Suprapubic skin (tissue), 4 donors: ENCODE results near the gene RAX. TPM values are rescaled to one million over a fixed set of nuclear protein-coding genes. Genes with fewer than 3 reads are reported as not detected.

Source experiments
- DNase-seq, 2 donors: peaks; one replicate each; pipeline ENCODE4 v3.0.0-alpha.2; 2019; ENCODE audit warnings: low spot score in 2 of 2
- H3K27ac ChIP-seq: fragments of 200-600 bp; sonication (generic); one replicate; pipeline ENCODE4 v1.5.1; 2019
- H3K27me3 ChIP-seq: fragments of 200-600 bp; sonication (generic); one replicate; pipeline ENCODE4 v1.5.1; 2019
- H3K36me3 ChIP-seq: fragments of 200-600 bp; sonication (generic); one replicate; pipeline ENCODE4 v1.5.1; 2019
- H3K4me1 ChIP-seq: fragments of 200-600 bp; sonication (generic); one replicate; pipeline ENCODE4 v1.5.1; 2019
- H3K4me3 ChIP-seq: fragments of 200-600 bp; sonication (generic); one replicate; pipeline ENCODE4 v1.5.1; 2019; ENCODE audit warnings: mild to moderate bottlenecking
- H3K9me3 ChIP-seq: fragments of 200-600 bp; sonication (generic); one replicate; pipeline ENCODE4 v1.5.1; 2019
- EP300 ChIP-seq: sonication (generic); formaldehyde crosslinking; IDR thresholded peaks from one replicate; pipeline ENCODE4 v1.6.1; 2017; ENCODE audit warnings: antibody characterized with exemption
- POLR2A ChIP-seq, 2 donors: fragments of 450-650 bp; IDR thresholded peaks; one replicate each; pipeline ENCODE4 v1.6.1; 2017; ENCODE audit warnings: antibody characterized with exemption in 2 of 2, mild to moderate bottlenecking in 2 of 2, moderate library complexity in 2 of 2
- POLR2AphosphoS5 ChIP-seq, 3 donors: sonication (generic); formaldehyde crosslinking; IDR thresholded peaks; one replicate each; pipeline ENCODE4 v1.6.1; 2017; ENCODE audit warnings: antibody characterized with exemption in 3 of 3
- WGBS: methylation state at CpG from one replicate; pipeline ENCODE4 v1.1.5; 2018; 5-methylcytosine and 5-hydroxymethylcytosine counted together
- total RNA-seq, 4 donors: library from RNA; depleted of rRNA; stranded (reverse); fragments of >200 nt; gene quantifications; one replicate each; pipeline ENCODE4 v1.1.0, GENCODE V29; 2016
- TF ChIP-seq, protein P1 (sequence below), 2 donors: fragments of 200-600 bp in 1 of 2; fragments of 450-650 bp in 1 of 2; sonication (generic) in 1 of 2; IDR thresholded peaks; one replicate each; pipeline ENCODE4 v1.5.1; 2016 to 2019; ENCODE audit warnings: antibody characterized with exemption in 2 of 2, mild to moderate bottlenecking in 1 of 2, moderate library complexity in 1 of 2

RAX gene
- total RNA-seq, 4 donors from 2014 or later: 0.18 TPM; not detected in 3

DNA sequence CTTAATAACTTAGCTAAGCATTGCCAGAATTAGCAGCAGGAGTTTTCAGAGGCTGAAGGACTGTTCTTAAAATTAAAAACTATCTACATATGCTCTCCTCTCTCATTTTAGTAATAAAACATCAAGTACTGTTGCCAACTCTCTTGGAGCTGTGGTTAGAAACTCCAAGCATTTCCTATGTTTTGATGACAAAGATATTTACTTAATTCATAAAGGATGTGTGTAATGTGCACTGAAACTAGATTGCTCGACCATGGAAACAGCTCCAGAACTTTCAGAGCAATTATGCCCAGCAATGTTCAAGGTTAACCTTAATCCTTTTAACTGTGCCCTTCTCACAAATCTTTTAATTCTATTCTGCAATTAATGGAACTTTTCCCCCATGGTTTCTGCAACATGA, 44.9 kb downstream of the RAX start:
- no peak for DNase-seq
- no peak for TF ChIP-seq POLR2AphosphoS5 (IDR thresholded peaks at IDR 0.05)
- no peak for TF ChIP-seq EP300
- TF ChIP-seq, protein P1, sequence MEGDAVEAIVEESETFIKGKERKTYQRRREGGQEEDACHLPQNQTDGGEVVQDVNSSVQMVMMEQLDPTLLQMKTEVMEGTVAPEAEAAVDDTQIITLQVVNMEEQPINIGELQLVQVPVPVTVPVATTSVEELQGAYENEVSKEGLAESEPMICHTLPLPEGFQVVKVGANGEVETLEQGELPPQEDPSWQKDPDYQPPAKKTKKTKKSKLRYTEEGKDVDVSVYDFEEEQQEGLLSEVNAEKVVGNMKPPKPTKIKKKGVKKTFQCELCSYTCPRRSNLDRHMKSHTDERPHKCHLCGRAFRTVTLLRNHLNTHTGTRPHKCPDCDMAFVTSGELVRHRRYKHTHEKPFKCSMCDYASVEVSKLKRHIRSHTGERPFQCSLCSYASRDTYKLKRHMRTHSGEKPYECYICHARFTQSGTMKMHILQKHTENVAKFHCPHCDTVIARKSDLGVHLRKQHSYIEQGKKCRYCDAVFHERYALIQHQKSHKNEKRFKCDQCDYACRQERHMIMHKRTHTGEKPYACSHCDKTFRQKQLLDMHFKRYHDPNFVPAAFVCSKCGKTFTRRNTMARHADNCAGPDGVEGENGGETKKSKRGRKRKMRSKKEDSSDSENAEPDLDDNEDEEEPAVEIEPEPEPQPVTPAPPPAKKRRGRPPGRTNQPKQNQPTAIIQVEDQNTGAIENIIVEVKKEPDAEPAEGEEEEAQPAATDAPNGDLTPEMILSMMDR (IDR thresholded peaks at IDR 0.05): no peak
- no peak for TF ChIP-seq POLR2A (IDR thresholded peaks at IDR 0.05)
- no peaks in the 10 kb centered on the region for H3K36me3 ChIP-seq
- no peaks in the 10 kb centered on the region for H3K27me3 ChIP-seq
- H3K4me1 ChIP-seq: no peaks in the 10 kb centered on the region
- H3K4me3 ChIP-seq: no peak overlapping the region
- H3K9me3 ChIP-seq: no peaks in the 10 kb centered on the region
- 44% methylated on average over 1 of the region's 1 CpG for WGBS
- no peak overlapping the region for H3K27ac ChIP-seq

DNA sequence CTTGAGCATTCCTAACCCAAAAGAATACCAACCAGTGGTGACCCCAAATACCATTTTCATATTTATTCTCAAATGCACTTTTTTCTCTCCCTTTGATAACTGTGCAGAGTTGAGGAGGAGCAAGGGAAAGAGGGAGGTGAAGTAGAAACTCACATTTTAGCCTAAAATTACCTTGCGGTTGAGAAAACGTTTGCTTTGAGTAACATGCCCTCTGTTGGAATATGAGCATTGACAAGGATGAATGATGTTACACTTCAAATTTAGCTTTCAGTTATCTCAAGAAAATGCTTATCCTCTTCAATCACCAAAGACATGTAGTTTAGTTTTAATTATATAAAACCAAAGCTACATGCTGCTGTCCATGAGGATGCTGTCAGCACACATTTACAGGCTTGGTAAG, 50.9 kb downstream of the RAX start:
- Histone ChIP-seq H3K36me3 (no peaks in the 10 kb centered on the region), H3K4me3 (no peak overlapping the region), H3K4me1 (peaks cover 20% of the 10 kb centered on the region), H3K27me3 (peaks cover 55% of the 10 kb centered on the region), H3K27ac (no peak overlapping the region), H3K9me3 (no peaks in the 10 kb centered on the region)
- 86% methylated on average over 2 of the region's 2 CpGs for WGBS
- no peak for DNase-seq
- no peak for TF ChIP-seq POLR2AphosphoS5 (IDR thresholded peaks at IDR 0.05)
- TF ChIP-seq, protein P1 (IDR thresholded peaks at IDR 0.05): no peak
- no peak for TF ChIP-seq POLR2A (IDR thresholded peaks at IDR 0.05)
- no peak for TF ChIP-seq EP300

DNA sequence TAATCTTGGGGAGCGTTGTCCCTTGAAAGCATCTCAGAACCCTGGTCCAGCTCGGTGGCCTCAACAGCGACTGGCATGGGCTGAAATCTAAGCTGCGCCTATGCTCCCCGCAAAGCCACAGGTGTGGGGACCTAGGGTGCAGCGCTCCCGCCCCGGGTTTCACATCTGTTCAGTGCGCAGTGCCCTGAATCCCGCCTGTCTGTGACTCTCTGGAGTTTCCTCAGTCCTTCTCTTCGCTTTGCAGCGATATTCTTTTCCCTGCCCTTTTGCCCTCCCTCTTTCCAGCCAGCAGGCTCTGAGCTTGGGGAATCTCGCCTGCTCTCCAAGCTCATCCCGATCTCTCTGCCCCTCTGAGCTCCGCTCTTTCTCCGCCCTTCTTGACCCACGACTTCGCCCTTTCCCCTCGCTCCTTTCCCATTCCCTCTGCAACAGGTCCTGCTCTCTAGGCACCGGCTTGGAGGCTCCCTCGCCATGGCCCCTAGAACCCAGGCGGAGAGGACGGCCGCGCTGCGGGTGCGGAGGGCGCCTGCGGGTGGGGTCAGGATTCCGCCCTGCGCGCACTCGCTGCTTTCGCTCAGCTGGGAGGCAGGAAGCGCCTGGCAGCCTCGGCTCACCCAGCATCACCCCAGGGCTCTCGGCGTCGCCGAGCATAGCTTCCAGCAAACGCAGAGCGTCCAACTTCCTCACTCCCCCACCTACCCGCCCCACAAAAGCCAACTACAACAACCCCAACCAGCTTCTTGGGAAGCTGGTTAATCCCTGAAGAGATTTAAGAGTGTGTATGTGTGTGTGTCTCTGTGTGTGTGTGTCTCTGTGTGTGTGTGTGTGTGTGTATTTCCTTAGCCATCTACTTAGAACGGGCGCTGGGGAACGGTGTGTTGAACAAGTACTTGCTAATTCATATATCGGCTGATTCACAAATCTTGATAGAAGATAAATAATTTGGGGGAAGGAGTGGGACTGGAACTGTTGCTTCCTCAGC, 52.2 kb downstream of the RAX start:
- TF ChIP-seq, protein P1 (IDR thresholded peaks at IDR 0.05): no peak
- no peak for TF ChIP-seq EP300
- TF ChIP-seq POLR2A (IDR thresholded peaks at IDR 0.05): no peak
- no peak for TF ChIP-seq POLR2AphosphoS5 (IDR thresholded peaks at IDR 0.05)
- no peak for DNase-seq
- 5% methylated on average over 36 of the region's 47 CpGs for WGBS
- no peaks in the 10 kb centered on the region for H3K36me3 ChIP-seq
- H3K27me3 ChIP-seq: peaks cover 62% of the 10 kb centered on the region
- no peak overlapping the region for H3K27ac ChIP-seq
- H3K9me3 ChIP-seq: no peaks in the 10 kb centered on the region
- peaks cover 20% of the 10 kb centered on the region for H3K4me1 ChIP-seq
- H3K4me3 ChIP-seq: peak overlapping the region; percentile 28

DNA sequence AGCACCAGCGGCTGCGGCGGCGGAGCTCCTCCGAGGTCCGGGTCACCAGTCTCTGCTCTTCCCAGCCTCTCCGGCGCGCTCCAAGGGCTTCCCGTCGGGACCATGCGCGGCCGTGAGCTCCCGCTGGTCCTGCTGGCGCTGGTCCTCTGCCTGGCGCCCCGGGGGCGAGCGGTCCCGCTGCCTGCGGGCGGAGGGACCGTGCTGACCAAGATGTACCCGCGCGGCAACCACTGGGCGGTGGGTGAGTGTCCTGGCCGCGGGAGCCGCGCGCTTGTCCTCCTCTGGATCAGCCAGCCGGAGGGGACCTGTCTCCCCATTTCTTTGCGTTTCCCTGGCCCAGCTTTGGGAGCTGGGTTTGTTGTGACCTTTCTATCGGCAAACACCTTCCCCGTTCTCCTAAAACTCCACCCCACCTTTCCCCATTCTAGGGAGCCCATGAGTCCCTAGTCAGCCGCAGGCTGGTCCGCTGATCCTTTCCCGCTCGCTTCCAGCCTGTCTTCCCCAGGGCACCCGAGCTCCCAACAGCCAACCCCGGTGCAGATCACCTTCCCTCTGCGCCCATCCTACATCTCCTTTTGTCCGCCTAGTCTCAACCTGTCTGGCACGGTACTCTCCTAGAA, 53.0 kb downstream of the RAX start:
- Histone ChIP-seq H3K27ac (no peak overlapping the region), H3K27me3 (peaks cover 62% of the 10 kb centered on the region), H3K4me1 (peaks cover 20% of the 10 kb centered on the region), H3K4me3 (peak overlapping the region; percentile 28), H3K36me3 (no peaks in the 10 kb centered on the region), H3K9me3 (no peaks in the 10 kb centered on the region)
- TF ChIP-seq POLR2A (IDR thresholded peaks at IDR 0.05): no peak
- TF ChIP-seq EP300: no peak
- TF ChIP-seq POLR2AphosphoS5 (IDR thresholded peaks at IDR 0.05): no peak
- TF ChIP-seq, protein P1 (IDR thresholded peaks at IDR 0.05): no peak
- WGBS: 3% methylated on average over 22 of the region's 46 CpGs
- no peak for DNase-seq

DNA sequence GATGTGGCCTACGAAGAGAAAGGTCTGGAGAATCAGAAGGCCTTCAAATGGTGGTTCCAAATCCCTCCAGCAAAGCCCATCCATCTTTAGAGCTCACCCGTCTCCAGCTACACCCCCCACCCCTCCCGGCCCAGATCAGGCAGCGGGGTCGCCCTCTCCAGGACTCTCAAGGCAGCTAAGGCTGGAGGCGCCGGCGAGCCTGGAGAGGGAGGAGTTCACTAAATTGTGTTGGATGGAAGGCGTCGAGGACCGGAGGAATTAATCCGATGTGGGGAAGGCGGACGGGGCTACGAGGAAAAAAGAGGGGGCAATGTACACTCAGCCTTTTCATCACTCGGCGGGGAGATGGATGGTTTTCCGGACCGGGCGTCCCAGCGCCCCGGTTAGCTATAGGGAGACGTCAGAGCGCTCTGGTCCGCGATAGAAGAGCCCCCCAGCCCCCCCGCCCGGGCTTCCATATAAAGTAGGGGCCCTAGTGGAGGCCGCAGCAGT, 53.5 kb downstream of the RAX start, which contains the start of gene GRP:
Gene GRP (plus strand): TSS at position 487 of the 492 bp plus-strand sequence. CDS start 108 bp downstream, outside the sequence.
- Histone ChIP-seq H3K4me3 (peak within 1 kb of the TSS; percentile 28), H3K27ac (no peak within 1 kb of the TSS)

More for the DNA sequence above, 53.5 kb downstream of the RAX start, which contains the start of gene GRP:
- peaks cover 20% of the 10 kb centered on the region for H3K4me1 ChIP-seq
- TF ChIP-seq POLR2AphosphoS5 (IDR thresholded peaks at IDR 0.05): no peak
- TF ChIP-seq EP300: no peak
- TF ChIP-seq, protein P1 (IDR thresholded peaks at IDR 0.05): no peak
- H3K9me3 ChIP-seq: no peaks in the 10 kb centered on the region
- peaks cover 62% of the 10 kb centered on the region for H3K27me3 ChIP-seq
- 6% methylated on average over 19 of the region's 29 CpGs for WGBS
- H3K36me3 ChIP-seq: no peaks in the 10 kb centered on the region
- no peak for DNase-seq
